Activated CD8-positive, alpha-beta memory T cell treated with anti-CD3 and anti-CD28 coated beads for 1 hour (primary cell): ENCODE measurements around the gene GNB1.

Experiments used
- DNase-seq, 2 donors: peaks; one replicate each; pipeline ENCODE4 v3.0.0-alpha.2; 2020; ENCODE audit warnings: low read depth in 1 of 2; ENCODE audit errors: extremely low read depth in 1 of 2

Gene GNB1

DNA sequence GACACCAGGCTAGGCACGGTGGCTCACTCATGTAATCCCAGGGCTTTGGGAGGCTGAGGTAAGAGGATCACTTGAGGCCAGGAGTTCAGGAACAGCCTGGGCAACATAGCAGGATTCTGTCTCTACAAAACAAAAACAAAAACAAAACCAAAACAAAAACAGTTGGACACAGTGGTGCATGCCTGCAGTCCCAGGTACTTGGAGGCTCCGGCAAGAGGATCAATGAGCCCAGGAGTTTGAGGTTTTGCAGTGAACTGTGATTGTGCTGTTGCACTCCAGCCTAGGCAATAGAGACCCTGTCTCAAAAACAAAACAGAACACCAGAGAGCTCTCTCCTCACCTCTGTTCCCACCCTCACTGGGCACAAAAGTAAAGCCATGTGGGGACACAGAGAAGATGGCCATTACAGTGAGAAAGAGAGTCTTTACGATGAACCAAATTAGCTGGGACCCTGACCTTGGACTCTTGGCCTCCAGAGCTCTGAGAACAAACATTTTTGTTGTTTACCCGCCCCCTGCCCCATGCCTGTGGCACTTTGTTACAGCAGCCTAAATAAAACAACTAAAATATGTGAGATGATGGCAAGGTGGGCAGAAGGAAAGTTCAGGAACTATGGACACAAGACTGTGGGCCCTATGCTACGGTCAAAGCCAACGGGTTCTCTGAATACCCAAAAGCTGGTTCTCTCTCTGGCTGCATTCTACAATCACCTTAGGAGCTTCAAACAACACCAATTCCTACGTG lies 122.5 kb downstream of the GNB1 start:
- DNase-seq = no peak

DNA sequence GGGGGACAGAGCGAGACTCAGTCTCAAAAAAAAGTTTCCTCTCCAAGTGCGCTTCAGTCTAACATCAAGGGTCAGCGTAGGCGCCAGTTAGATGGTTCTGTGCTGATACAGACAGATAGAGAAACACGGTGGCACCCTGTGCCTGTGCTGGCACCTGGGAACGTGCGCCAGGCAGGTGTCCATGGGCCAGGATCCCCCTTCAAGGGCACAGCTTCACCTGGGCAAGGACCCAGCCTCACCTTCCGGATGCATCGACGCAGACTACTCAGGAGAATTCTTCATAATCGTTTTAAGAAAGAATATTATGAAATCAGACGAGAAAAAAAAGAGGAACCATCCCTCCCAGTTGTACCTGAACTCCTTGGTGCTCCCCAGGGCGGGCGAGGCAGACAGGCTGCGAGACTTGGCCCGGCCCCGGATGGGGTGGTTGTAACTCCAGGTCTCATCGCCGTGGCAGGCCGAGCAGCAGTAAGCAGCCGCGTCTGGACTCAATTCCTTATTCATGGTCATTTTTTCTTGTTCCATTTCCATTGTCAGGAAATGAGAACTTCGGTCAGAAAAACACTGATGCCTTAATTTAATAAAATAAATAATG lies 125.9 kb downstream of the GNB1 start:
- DNase-seq = no peak

DNA sequence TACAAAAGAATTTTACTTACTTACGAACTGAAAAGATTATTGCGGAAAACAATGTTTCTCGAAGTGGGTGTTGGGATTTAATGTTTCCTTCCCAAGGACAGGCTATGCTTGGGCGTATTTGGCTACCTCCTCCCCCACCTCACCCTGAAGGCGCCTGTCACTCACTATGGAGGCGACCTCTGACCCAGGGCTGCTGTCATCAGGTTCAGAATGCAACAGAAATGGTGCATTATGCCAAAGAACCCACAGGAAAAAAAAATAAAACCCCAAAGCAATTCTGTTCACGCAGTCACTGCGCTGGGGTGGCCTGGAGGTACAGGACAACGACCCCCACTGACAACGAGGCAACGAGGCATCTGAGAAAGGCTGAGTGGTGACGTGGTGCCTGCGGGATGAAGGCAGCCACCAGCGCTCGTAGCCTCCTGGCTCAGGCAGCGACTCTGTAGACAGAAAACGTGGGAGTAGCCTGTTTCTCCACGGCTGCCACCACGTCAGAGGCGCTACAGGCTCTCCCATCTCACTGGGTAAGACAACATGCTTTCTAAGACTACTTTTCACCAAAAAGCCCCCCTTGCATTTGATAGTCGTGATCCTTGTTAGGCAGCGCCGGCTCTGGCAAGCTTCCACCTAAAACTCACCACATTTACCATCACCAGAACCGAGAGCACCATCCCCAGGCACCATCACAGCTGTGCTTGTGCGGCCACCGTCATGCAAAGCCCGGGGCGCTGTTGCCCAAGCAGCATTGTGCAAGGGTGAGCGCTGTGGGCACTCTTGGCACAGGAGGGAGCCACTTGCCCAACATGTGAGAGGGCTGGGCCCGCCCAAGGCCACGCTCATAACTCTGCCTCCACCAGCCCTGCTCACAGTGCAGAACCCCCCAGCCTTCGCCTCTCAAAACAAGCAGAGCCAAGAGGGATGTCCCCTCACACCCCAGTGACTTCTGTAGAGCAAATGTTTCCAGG lies 126.9 kb downstream of the GNB1 start:
- no peak for DNase-seq

DNA sequence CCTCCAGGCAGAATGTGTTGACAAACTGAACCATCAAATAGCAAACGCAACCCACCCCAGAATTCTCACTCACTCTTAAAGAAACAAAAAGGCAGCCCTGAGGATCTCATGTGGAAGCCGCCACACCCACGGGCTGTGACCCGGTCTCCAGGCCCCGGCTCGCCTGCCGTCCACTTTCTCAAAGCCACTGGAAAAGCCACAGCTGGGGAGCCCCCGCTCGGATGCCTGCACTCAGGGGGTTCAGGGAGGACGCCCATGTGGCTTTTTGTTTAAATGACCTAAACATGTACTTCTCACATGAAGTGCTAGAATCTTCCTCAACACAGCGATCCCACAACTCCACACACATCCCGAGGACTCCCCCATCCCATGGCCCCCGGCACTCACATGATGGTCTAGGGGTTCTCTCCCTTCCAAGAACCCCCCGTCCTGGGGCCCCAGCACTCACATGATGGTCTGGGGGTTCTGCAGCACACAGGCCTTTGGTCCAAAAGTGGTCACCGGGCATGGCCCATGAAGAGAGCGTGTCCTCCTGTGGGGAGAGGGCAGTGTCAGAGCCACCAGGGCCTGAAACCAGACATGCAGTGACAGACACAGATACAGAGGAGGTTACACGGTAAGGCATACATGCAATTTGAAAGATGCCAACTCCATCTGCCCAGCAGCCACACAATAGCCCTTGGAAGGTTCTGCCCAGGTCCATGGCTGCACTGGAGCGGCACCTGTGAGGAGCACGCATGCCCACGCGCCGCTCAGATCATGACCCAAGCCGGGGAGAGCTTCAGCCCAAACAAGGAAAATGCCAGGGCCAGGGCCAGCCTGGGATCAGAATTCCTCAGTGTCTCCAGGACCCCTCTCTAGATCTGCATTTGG lies 129.1 kb downstream of the GNB1 start:
- DNase-seq = no peak

DNA sequence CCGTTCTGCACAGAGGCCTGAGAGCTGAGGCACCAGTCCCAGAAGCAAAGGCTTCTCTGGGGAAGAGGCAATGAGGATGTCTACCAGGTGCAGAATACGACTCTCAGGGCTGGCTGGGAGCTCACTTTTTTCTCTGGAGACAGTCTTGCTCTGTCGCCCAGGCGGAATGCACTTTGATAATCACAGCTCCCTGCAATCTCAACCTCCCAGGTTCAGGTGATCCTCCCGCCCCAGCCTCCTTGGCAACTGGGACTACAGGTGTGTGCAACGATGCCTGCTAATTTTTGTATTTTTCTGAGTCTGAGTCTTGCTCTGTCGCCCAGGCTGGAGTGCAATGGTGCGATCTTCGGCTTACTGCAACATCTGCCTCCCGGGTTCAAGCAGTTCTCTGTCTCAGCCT lies 130.2 kb downstream of the GNB1 start:
- DNase-seq = no peak

DNA sequence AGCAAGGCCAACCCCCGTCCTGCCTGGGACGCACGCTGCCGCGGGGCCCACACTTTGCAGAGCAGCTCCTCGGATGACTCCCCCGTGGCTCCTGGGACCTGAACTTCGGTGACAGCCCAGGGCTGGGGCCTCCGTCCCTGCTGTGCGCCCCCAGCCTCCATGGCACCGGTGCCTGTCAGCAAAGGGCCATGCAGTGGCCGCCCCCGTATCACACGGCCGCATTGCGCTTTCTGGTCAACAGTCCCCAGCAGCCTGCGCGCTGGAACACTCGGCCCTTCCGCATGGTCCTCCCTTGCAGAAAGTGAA lies 130.6 kb downstream of the GNB1 start:
- DNase-seq = no peak

DNA sequence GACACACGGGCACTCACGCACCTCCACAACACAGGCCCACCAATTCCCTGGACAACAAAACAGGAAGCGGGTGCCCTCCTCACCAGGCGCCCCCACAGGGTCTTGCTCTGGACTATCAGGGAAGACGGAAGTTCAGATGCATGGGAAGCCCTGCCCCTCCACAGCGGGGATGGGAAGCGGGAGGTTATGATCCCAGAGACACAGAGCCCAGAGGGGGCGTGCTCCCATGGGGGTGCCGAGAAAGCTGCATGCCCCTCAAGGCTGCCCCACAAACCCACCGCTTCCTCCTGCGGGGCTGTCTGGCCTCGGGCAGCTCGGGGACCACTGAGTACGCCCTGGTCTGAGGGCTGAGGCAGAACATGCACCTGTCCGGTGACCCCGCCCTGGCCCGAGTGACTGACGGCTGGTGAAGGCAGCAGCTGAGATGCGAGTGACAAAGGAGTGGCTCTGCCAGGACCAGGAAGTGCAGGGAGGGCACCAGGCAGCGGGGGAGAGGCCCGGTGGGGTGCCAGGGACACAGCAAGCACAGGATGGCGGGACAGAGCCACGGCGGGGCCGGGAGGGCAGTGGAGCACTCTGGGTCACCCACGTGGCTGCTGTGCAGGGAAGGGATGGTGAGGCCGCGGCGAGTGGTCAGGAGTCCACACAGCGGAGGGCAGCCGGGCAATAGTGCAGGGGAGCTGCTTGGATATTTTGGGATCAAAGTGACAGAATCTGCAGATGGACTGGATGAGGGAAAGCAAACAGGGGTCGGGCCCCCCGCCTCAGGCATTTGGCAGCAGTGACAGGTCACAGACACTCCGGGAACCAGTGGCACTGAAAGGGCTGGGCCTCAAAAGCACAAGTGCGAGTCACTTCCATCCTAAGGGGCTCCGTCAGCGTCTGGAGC lies 131.2 kb downstream of the GNB1 start:
- DNase-seq = no peak

DNA sequence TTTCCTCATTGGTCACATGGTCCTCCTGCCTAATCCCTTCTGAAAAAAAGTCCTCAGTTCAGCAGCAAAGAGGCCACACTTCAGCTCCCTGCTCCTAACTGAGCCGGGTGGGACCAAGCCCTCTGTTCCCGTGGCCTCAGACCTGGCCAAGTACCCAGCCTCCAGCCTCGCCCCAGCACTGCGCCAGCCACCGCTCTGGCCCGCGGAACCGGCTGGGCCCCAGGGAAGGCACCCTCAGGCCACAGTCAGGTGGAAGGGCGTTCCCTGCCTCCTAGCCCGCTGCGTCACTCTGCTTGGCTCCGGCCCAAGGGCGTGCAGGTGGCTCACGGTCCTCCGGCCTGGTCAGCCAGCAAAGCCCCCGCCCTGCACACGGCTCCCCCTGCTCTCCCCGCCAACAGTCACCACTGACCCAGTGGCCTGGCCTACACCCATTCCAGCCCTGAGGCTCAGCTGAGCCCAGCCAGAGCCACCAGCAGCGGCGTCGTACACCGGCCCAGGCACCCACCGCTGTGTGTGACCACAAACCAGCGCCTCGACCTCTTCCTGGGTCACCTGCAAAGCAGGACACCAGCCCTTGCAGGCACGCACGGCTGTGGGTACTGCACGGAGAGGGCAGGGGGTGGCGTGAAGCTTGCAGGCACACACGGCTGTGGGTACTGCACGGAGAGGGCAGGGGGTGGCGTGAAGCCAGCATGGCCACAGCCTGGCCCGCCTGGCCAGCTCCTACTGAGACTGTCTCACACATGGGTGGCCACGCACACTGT lies 132.0 kb downstream of the GNB1 start:
- DNase-seq = no peak

DNA sequence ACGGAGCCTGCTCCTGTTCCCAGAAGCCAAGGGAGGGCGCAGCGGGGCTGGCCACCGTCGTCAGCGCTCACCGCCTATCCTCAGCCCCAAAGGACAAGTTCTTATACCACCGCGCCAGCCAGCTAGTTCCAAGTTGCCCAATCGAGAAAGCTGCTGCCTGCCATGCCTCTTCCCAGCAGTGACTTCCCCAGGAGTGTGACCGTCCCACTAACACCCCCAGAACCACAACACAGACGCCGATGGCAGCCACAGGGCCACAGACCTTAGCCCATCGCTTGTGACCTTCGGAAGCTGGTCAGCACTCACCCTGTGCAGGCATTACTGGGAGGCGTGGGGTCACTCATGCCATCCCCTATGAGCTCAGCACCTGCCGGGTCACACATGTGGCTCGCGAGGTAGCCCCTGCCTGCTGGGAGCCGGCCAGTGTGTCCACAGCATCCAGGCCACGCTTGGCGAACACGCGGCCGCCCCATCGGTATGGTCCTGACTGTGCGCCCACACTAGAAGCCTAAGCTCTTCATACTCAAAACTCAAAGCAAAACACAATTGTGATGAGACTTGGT lies 132.7 kb downstream of the GNB1 start:
- no peak for DNase-seq

DNA sequence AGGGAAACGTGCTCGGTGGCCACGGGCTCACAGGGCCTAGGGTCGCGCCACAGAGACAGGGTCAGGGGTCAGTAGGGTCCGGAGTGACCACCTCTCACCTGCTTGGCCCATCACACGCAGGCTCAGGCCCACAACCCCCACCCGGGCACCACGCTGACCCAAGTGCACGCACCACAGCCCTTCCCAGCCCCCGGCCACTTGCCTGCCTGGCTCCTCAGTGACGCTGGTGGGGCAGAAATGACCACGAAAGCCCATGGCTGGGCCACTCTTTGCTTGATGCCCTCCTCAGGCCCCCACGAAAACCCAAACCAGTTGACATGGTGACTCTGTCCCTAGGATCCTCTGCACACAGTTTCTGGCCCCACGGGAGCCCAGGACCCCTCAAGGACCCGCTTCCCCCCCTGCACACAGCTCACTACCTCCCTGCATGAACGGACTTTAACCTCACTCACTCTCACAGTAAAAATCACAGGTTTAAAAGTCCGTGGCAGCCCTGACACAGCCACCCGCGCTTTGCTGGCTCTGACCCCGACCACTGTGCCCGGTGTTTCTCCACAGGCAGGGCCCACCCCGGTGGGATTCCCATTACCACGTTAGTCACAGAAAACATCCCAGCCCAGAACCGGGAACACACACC lies 133.3 kb downstream of the GNB1 start:
- no peak for DNase-seq

DNA sequence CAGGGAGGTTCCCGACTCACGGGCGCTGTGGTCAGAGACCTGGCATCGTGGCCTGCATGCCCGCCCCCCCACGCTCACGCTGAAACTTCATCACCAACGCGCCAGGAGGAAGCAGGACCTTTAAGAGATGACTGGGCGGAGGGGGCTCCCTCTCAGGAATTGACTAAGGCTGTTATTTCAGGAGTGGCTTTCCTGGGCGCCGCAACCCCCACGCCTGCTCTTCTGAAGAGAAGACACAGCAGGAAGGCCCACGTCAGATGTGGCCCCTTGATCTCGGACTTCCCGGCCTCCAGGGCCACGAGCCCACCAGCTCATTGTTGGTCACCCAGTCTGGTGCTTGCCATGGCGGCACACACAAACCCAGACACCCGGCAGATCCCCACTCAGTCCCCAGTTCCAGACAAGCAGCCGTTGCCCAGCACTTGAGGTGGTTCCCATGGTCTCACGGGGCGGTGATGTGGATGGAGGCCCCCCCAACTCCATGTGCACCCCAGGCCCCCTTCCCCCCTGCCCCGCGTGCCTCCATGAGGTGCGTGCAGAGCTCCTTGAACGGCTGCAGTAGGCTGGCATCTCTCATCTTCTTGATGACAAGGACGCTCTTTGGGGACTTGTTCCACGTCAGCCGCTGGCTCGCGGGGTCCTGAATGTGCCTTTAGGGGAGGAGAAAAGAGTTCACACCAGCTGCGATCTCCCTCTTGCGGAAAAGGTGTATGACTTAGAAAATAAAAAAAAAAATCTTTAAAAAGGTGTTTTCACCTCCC lies 134.0 kb downstream of the GNB1 start:
- no peak for DNase-seq

DNA sequence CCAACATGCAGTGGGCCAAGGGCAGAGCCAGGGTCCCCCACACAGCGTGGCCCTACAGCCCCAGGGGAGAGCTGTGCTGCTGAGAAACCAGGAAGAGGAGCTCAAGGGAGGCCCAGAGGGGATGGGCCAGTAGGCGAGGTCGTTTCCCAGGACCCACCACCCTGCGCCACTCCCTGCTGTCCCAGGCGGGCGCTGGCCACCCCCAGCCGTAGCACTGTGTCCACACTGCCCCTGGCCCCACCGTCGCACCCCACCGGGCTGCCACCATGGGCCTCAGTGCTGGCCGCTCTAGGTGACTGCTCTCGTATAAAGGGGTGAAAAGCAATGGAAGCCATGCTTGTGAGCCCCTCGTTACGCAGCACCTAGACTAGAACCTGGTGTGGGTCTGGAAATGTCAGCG lies 135.0 kb downstream of the GNB1 start:
- DNase-seq = no peak

DNA sequence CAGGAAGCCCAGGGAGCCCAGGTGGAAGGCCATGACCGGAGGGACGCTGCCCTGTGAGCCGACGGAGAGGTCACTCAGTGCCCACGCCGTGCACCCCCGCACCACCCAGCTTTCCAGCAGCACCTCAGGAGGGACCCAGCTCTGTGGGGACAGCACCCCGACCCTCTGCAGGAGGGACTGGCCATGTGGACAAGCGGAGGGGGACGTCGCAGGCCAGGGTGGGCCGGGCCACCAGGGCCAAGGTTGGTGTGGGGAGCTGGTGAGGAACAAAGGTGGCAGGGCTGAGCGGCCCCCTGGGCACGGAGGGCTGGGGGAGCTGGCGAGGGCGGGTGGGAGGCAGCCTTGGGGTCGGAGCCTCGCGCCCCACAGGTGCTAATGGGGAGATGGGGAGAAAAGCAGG lies 135.5 kb downstream of the GNB1 start:
- DNase-seq = no peak

DNA sequence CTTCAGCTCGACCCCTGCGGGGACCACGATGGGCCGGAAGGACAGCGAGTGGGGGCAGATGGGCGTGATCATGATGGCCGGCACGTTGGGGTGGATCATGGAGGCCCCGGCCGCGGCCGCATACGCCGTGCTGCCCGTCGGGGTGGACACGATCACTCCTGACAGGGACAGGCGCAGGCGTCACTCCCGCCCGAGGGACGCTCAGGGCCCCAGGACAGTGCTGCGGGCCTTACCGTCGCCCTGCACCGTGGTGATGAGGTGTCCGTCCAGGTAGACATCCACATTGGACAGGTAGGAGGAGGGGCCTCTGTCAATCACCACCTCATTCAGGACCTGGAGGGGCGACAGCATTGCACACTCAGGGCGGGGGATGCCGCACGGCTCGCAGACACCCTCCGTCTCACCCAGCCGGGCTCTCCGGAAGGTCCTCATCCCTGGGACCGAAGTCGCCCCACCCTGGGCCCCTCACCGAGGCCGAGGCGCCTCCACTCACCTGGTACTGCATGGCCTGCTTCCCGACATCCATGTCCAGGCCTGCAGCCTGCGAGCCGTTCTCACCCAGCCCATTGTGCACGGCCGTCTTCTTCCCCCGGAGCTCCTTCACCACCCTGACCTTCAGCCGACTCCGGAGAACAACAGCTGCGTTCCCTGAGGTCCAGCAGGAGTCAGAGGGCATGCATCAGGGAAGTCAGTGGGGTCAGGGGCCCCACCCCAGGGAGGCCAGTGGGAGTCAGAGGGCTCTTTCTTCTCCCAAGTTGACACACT lies 136.7 kb downstream of the GNB1 start:
- no peak for DNase-seq

DNA sequence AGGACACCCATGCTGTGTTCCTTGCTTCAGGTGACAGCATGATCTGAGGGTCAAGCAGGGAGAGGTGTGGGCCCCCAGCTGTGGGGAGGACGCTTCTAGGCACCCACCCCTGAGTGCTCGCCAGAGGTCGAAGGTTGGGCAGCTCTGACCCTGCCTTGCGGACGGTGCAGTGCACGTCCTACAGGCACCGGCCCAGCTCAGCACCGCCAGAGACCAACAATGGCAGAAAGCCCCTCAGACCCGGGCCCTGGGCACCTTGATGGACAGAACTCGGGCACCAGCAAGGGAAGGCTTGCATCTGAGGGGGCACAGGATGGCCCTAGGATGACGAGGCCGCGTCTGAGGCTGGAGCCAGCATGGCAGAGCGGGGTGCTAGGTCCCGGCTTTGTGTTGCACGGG lies 137.3 kb downstream of the GNB1 start:
- DNase-seq = no peak

DNA sequence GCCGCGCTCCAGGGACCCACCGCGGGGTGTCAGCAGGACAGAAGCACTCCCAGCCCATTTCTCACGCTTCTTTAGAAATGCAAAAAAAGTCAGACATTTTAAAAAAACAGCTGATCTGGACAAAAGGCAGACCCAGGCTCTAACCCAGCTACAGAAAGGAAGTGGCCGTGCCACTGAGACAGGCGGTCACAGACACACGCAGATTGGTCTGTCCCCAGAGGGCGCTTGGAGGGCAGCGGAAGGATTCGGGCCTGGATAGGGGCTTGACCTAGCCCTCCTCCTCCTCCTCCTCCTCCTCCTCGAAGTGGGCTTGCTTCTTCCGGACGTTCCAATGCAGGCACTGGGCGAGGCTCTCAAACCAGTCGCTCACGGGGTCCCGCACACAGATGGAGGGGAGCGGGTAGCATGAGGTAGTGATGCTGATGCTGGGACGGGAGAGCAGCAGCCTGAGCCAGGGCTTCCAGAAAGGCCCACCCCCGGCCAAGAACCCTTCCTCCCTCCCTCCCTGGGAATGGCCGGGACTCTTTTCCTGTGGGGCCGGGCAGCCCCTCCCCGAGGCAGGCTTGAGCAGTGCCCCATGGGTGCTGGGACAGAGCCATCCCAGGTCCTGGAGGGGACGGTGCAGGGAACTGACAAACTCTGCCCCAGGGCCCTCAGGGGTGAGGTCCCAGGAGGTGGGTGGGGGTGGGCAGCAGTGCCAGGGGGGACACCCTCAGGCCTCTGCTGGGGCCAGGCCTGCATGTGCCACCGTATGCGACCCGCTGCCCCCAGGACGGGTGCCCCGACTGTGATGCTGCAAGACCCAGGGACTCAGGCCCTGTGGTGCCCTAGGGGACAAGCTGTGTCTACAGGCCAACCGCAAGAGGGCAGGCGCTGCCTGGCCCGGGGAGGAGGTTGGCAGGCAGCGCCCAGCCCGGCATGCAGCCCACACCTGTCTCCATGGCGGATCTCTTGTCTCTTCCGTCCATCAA lies 138.0 kb downstream of the GNB1 start:
- no peak for DNase-seq
